Neural progenitor cell (in vitro differentiated cells): ENCODE measurements around the gene PPP1R9B. TPM values are rescaled to one million over a fixed set of nuclear protein-coding genes. Genes with fewer than 3 reads are reported as not detected.

Source experiments
- DNase-seq: peaks from one replicate; pipeline ENCODE4 v3.0.0-alpha.2; 2016; ENCODE audit warnings: low spot score
- H2AFZ ChIP-seq: fragments of 200-600 bp; sonication (generic); replicated peaks from 2 replicates; pipeline ENCODE4 v1.6.1; 2016; ENCODE audit warnings: antibody characterized with exemption
- H3F3A ChIP-seq: fragments of 200-600 bp; sonication (generic); 2 replicates; pipeline ENCODE4 v1.6.1; 2016; ENCODE audit warnings: antibody characterized with exemption, low read depth
- H3K27ac ChIP-seq: fragments of 200-600 bp; sonication (generic); 2 replicates; pipeline ENCODE4 v1.5.1; 2016; ENCODE audit warnings: mild to moderate bottlenecking
- H3K27me3 ChIP-seq: fragments of 200-600 bp; sonication (generic); 2 replicates; pipeline ENCODE4 v1.6.1; 2016; ENCODE audit warnings: mild to moderate bottlenecking, moderate library complexity
- H3K36me3 ChIP-seq: fragments of 200-600 bp; sonication (generic); 2 replicates; pipeline ENCODE4 v1.5.1; 2016
- H3K4me1 ChIP-seq: fragments of 200-600 bp; sonication (generic); 2 replicates; pipeline ENCODE4 v1.6.1; 2016; ENCODE audit warnings: mixed run types
- H3K4me2 ChIP-seq: fragments of 200-600 bp; sonication (generic); 2 replicates; pipeline ENCODE4 v1.6.1; 2016
- H3K4me3 ChIP-seq: fragments of 200-600 bp; sonication (generic); 2 replicates; pipeline ENCODE4 v1.5.1; 2016
- H3K79me2 ChIP-seq: fragments of 200-600 bp; sonication (generic); 2 replicates; pipeline ENCODE4 v1.6.1; 2016; ENCODE audit warnings: low read depth
- H3K9ac ChIP-seq: fragments of 200-600 bp; sonication (generic); 2 replicates; pipeline ENCODE4 v1.6.1; 2016
- H3K9me3 ChIP-seq: fragments of 200-600 bp; sonication (generic); 2 replicates; pipeline ENCODE4 v1.5.1; 2016; ENCODE audit warnings: low read depth
- H4K20me1 ChIP-seq: fragments of 200-600 bp; sonication (generic); 2 replicates; pipeline ENCODE4 v1.6.1; 2016; ENCODE audit warnings: low read depth
- H3K27ac Mint-ChIP-seq: 3 replicates; pipeline ENCODE4 v1.8.0; 2021; ENCODE audit warnings: mixed read lengths
- H3K27me3 Mint-ChIP-seq: 2 replicates; pipeline ENCODE4 v1.8.0; 2022; ENCODE audit warnings: low read depth, mild to moderate bottlenecking, inconsistent platforms, moderate library complexity, mixed read lengths; ENCODE audit not compliant: insufficient read depth
- H3K36me3 Mint-ChIP-seq: 3 replicates; pipeline ENCODE4 v1.8.0; 2021; ENCODE audit warnings: mixed read lengths
- H3K4me1 Mint-ChIP-seq: 3 replicates; pipeline ENCODE4 v1.8.0; 2021; ENCODE audit warnings: mixed read lengths
- H3K4me3 Mint-ChIP-seq: 3 replicates; pipeline ENCODE4 v1.8.0; 2021; ENCODE audit warnings: mild to moderate bottlenecking, moderate library complexity, mixed read lengths
- H3K9me3 Mint-ChIP-seq: 3 replicates; pipeline ENCODE4 v1.8.0; 2020; ENCODE audit warnings: mixed read lengths
- EZH2 ChIP-seq: fragments of 200-600 bp; sonication (generic); IDR thresholded peaks from 2 replicates; pipeline ENCODE4 v1.6.1; 2017; ENCODE audit warnings: antibody characterized with exemption, mild to moderate bottlenecking, moderate library complexity
- EZH2phosphoT487 ChIP-seq: fragments of 200-600 bp; sonication (generic); IDR thresholded peaks from 2 replicates; pipeline ENCODE4 v1.6.1; 2017; ENCODE audit warnings: antibody characterized with exemption
- total RNA-seq: library from RNA; depleted of rRNA; stranded (reverse); fragments of >200 nt; gene quantifications from 2 replicates; pipeline ENCODE4 v1.2.3, GENCODE V29; 2015; ENCODE audit warnings: low replicate concordance
- TF ChIP-seq, protein P1 (sequence below): fragments of 200-600 bp; sonication (generic); IDR thresholded peaks from 2 replicates; pipeline ENCODE4 v1.5.1; 2017; ENCODE audit warnings: antibody characterized with exemption, mild to moderate bottlenecking

Gene PPP1R9B
- total RNA-seq, 1 donor from 2014 or later: 12.0 TPM

- Histone ChIP-seq H3K9me3 (no peaks in the 10 kb centered on the region), H3K27me3 (peaks cover 8% of the 10 kb centered on the region), H3K4me3 (no peak overlapping the region), H3K79me2 (peaks cover 12% of the 10 kb centered on the region), H3K27ac (no peak overlapping the region), H3K4me2 (no peak overlapping the region), H2AFZ (no peak overlapping the region), H4K20me1 (peaks cover 9% of the 10 kb centered on the region), H3F3A (peaks cover 17% of the 10 kb centered on the region), H3K4me1 (peaks cover 9% of the 10 kb centered on the region), H3K36me3 (no peaks in the 10 kb centered on the region), H3K9ac (no peak overlapping the region)
- Mint-ChIP-seq H3K27me3 (no peaks in the 10 kb centered on the region), H3K9me3 (no peaks in the 10 kb centered on the region), H3K4me3 (no peak overlapping the region), H3K27ac (peak overlapping the region; percentile 67), H3K36me3 (no peaks in the 10 kb centered on the region), H3K4me1 (peaks cover 23% of the 10 kb centered on the region)
- TF ChIP-seq, protein P1, sequence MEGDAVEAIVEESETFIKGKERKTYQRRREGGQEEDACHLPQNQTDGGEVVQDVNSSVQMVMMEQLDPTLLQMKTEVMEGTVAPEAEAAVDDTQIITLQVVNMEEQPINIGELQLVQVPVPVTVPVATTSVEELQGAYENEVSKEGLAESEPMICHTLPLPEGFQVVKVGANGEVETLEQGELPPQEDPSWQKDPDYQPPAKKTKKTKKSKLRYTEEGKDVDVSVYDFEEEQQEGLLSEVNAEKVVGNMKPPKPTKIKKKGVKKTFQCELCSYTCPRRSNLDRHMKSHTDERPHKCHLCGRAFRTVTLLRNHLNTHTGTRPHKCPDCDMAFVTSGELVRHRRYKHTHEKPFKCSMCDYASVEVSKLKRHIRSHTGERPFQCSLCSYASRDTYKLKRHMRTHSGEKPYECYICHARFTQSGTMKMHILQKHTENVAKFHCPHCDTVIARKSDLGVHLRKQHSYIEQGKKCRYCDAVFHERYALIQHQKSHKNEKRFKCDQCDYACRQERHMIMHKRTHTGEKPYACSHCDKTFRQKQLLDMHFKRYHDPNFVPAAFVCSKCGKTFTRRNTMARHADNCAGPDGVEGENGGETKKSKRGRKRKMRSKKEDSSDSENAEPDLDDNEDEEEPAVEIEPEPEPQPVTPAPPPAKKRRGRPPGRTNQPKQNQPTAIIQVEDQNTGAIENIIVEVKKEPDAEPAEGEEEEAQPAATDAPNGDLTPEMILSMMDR: no peak
- TF ChIP-seq EZH2phosphoT487 (no peak), EZH2 (no peak)
- no peak for DNase-seq
Measured at GRCh38 chr17:50154604-50155003, 4.1 kb upstream of the PPP1R9B start.

DNA sequence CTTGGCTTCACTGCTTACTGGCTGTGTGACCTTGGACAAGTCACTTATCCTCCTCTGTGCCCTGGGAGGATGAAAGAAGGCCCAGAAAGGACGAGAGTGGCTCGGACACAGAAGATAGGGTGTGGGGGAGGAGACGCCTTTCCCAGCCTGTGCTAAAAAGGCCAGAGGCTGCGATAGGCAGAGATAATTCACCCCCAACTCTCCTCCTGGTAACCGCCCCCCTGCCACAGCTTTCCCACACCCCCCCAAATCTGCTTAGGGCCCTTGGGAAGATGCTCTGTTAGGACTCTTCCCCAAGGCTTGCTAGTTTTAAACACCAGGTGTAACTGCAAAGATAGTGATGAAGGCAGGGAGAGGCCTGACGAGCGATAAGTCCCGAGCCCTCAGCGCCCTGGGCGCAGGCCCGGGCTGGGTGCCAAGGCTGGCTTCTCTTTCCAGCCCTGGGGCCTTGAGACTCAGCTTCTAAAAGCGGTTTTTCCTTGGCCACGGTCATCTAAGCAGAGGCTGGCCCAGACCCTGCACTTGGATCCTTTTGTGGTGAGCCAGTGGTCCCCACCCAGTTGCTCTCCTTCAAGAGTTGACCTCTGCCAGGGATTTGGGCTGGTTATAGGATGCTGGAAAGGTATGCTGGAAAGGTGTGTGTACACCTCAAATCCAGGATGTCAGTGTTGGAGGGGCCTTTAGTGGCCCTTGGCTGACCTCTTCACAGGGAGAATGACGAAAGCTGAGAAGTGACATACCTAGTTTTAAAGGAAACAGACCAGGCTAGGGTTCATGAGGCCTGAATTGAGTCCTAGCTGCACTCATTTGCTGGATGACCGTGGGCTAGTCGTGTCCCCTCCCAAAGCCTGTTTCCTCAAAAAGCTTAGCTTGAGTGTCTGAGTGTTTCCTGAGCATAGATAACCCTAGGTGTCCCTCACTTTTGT lies 3.4 kb upstream of the PPP1R9B start:
- Mint-ChIP-seq H3K4me3 (no peak overlapping the region), H3K4me1 (peaks cover 23% of the 10 kb centered on the region), H3K27ac (no peak overlapping the region), H3K36me3 (no peaks in the 10 kb centered on the region), H3K27me3 (no peaks in the 10 kb centered on the region), H3K9me3 (no peaks in the 10 kb centered on the region)
- Histone ChIP-seq H3K79me2 (peaks cover 18% of the 10 kb centered on the region), H3K4me1 (peaks cover 12% of the 10 kb centered on the region), H3K36me3 (no peaks in the 10 kb centered on the region), H3K4me2 (no peak overlapping the region), H3K4me3 (no peak overlapping the region), H3F3A (peaks cover 22% of the 10 kb centered on the region), H3K9me3 (no peaks in the 10 kb centered on the region), H3K9ac (no peak overlapping the region), H4K20me1 (peaks cover 16% of the 10 kb centered on the region), H3K27me3 (peaks cover 13% of the 10 kb centered on the region), H3K27ac (no peak overlapping the region), H2AFZ (no peak overlapping the region)
- TF ChIP-seq, protein P1: no peak
- no peak for TF ChIP-seq EZH2phosphoT487
- TF ChIP-seq EZH2: no peak
- no peak for DNase-seq

- H3K9me3 Mint-ChIP-seq: no peaks in the 10 kb centered on the region
- Histone ChIP-seq H3K4me2 (peak overlapping the region; percentile 96), H3K9me3 (no peaks in the 10 kb centered on the region), H3K4me1 (peaks cover 24% of the 10 kb centered on the region), H3K79me2 (peaks cover 30% of the 10 kb centered on the region), H4K20me1 (peaks cover 28% of the 10 kb centered on the region), H3K9ac (no peak overlapping the region), H3K27ac (no peak overlapping the region), H3K27me3 (peaks cover 13% of the 10 kb centered on the region), H3F3A (peaks cover 26% of the 10 kb centered on the region), H3K36me3 (no peaks in the 10 kb centered on the region), H2AFZ (no peak overlapping the region), H3K4me3 (peak overlapping the region; percentile 78)
- H3K4me1 Mint-ChIP-seq: peaks cover 31% of the 10 kb centered on the region
- H3K27ac Mint-ChIP-seq: peak overlapping the region; percentile 46
- DNase-seq: no peak
- H3K4me3 Mint-ChIP-seq: peak overlapping the region; percentile 94
- no peaks in the 10 kb centered on the region for H3K27me3 Mint-ChIP-seq
- no peaks in the 10 kb centered on the region for H3K36me3 Mint-ChIP-seq
- no peak for TF ChIP-seq EZH2
- TF ChIP-seq, protein P1: no peak
- TF ChIP-seq EZH2phosphoT487: no peak
Measured at GRCh38 chr17:50152736-50153135, 2.3 kb upstream of the PPP1R9B start.
